Superior temporal gyrus (tissue), 1 donor: ENCODE measurements around the gene GART.
"Not testable (repeated sequence)": the region's sequence is repeated elsewhere in the genome, so short reads cannot be mapped to it uniquely, and the experiment has no call there.

Experiments
- DNase-seq: peaks from one replicate; pipeline ENCODE4 v3.0.0-alpha.2; 2016; ENCODE audit errors: extremely low spot score

Gene GART

DNA sequence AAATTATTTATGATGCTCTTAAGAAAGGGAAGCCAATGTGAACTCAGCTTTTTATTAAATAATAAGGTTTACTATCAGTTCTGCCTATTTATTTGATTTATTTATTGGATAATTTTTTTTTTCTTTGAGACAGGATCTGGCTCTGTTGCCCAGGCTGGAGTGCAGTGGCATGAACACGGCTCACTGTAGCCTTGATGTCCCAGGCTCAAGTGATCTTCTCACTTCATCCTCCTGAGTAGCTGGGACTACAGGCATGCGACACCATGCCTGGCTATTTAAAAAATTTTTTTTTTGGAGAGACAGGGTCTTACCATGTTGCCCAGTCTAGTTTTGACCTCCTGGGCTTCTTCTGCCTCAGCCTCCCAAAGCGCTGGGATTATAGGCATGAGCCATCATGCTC is 29.4 kb downstream of the GART start:
- DNase-seq: no peak

DNA sequence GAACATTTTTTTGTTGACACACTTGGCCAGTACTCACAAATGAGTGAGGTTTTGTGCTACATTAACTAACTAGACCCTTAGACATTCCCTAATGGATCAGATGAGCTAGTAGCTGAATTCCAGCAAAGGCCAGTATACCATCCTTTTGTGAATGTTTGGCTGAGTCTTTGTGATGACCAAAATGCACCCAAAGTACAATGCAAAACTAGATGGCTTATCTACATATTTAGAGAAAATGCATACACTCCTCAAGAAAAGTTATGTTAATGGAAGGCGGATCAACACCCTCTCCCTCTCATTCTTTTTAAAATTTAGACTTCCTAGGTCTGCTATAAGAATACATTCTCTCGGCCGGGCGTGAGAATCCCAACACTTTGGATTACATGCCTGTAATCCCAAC is 30.3 kb downstream of the GART start:
- no peak for DNase-seq

- no peak for DNase-seq
Observed at GRCh38 chr21:33510826-33511225, 31.1 kb downstream of the GART start.

GRCh38 chr21:33507003-33507402 is 34.9 kb downstream of the GART start:
- DNase-seq: not testable (repeated sequence)

DNA sequence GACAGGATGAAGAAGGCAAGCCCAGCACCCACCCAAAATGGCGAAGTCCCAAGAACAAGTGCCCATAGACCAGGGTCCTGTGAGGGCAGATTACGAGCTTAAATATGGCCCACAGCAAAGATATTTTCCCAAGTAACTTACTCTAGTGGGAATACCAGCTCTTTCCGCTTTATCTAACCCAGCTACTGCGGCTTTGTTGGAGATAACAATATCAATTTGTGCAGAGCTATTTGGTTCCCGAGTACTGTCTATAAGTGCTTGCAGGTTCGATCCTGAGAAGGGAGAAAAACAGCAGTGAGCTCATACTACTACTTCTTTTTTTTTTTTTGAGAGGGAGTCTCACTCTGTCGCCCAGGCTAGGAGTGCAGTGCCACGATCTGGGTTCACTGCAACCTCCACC is 36.1 kb downstream of the GART start:
- DNase-seq: no peak

DNA sequence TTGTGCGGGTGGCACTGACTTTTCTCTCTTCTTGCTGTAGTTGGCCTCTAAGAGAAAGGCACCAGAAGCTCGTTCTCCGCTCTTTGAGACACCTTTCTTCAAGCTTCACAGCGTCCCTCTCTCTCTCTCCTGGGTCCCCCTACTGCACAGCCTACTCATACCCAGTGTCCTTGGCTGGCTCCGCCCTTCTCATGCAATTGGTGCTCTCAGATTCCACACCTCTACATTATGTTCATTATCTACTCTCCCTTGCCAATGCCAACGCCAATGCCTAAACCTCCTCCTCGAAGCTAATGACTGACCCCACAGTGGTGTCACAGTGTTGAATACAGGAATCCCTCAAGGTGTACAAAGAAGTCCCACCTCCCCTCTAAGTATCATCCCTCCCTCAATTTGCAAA is 45.6 kb downstream of the GART start:
- no peak for DNase-seq

DNA sequence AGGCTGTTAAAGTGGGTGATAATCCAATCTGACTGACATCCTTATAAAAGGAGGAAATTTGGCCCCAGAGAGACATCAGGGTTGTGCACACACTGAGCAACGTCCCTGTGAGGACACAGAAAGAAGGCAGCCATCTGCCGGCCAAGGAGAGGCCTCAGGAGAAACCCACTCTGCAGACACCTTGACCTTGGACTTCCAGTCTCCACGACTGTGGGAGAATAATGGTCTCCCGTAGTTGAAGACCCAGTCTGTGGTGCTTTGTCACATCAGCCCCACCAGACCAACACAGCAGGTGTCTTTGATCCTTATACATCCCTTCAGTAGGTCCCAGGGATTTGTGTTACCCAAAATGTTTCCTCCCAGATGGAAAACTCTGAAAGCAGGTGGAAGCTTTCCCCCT is 46.2 kb downstream of the GART start:
- DNase-seq: no peak

GRCh38 chr21:33493756-33494155 is 48.2 kb downstream of the GART start:
- DNase-seq: no peak

GRCh38 chr21:33492571-33492970 is 49.3 kb downstream of the GART start:
- DNase-seq: no peak

DNA sequence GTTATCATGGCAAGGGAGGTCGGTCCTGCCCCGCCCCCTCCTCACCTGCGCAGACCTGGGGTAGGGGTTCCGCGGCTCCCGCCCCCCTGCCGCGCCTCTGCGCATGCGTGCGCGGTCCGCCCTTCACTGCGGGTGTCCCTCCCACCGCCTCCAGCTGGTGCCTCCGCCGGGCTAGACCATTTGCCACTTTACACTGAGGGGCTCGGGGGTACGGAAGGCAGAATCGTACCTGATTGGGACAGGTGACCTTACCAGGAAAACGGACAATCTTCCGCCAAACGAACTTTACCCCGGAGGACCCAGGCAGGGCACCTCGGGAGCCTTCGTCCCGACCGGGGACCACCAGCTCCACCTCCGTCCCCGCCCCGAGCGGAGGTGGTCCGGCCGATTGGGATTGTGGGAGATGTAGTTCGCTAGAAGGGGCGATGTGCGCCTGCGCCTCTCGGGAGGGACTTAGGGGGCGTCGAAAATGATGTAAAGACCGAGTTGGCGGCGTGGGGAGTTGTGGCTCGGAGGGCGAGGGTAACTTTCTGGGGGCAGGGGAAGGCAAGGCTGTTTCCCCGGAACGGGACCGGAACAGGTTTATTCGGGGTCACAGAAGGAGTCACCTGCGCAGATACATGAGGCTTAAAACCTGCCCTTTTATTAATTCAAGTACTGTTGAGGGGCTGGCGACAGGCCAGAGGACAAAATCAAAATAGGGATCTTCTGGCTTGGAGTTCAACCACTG is 50.4 kb downstream of the GART start, which contains the start of gene DNAJC28:
Gene DNAJC28 (minus strand): TSS at position 344 of the 730 bp plus-strand sequence. CDS start 2,323 bp downstream, outside the sequence.
- peak; percentile 98 for DNase-seq

DNA sequence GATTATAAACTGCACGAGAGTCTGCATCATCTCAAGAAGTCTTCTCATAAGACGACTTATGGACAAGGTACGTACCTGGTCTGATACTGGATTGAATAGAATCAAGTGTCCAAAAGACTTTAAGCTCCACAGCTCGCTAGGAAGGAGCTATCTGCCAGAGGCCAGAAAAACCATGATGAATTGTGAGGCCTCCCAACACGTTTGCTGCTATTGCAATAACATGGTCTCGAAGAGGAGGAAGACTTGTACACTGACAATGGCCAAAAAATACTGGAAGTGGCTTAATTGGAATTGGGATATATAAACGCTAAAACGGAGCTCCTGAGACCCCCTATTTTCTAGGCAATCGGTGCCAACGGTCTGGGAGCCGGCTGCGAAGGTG is 50.9 kb downstream of the GART start:
- DNase-seq: peak; percentile 77

GRCh38 chr21:33488936-33489335 is 53.0 kb downstream of the GART start:
- no peak for DNase-seq

GRCh38 chr21:33487996-33488395 is 53.9 kb downstream of the GART start:
- no peak for DNase-seq

GRCh38 chr21:33481314-33481943 is 60.5 kb downstream of the GART start:
- DNase-seq: no peak

DNA sequence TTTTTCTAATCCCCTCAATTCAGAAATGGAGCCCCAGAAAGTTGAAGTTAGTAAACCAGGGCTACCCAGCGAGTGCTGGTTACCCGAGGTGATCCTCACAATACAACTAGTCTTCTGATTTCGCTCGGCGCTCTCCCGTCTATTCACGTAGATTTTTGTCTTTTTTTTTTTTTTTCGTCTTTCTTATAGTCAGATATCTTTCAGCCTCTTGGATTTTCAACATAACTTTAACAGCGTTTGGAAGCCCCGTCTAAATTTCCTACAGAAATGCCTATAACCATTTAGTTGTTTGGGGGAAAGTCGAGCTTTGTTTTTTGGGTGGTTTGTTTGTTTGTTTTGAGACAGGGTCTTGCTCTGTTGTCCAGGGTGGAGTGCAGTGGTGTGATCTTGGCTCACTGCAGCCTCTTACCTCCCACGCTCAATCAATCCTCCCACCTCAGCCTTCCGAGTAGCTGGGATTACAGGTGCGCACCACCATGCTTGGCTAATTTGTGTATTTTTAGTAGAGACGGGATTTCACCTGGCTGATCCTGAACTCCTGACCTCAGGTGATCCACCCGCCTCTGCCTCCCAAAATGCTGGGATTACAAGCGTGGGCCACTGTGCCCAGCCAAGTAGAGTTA is 61.3 kb downstream of the GART start:
- DNase-seq: no peak

GRCh38 chr21:33479679-33480480 is 62.0 kb downstream of the GART start, which contains the start of gene TMEM50B:
TMEM50B (minus strand) TSS chr21:33479974; CDS start chr21:33468885, 11,089 bp downstream.
- DNase-seq: peak; percentile 93

DNA sequence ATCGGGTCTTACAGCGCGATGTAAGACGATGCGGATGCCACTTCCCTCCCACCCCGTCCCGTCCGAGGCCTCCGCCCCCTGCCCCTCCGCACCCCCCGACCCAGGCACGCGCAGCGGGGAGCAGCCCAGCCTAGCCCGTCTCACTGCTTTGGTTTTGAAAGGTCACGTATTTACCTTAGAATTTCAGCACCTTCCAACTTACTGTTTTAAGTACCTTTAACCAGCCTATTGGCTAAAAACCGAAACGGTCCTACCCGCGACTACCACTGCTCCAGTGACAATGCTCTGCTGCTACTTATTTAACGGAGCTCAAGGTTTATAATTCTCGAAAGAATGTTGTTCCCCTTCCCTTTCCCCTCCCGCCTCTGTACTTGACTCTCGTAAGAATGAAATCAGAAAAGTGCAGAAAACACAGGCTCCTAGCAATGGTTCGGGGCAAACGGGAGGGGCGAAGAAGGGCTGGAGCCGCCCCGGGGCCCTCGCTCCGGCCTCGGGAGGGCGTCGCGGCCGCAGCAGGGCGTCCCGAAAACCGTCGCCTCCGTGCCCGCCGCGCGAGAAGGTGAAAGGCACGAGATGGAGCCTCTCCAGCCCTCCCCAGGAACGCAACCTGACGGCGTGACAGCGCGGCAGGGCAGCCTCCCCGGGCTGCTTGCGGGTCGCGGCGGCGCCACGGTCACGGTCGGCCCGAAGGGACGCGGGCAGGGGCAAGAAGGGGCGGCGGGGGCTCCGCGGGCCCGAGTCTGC is 62.8 kb downstream of the GART start:
- peak; percentile 35 for DNase-seq

DNA sequence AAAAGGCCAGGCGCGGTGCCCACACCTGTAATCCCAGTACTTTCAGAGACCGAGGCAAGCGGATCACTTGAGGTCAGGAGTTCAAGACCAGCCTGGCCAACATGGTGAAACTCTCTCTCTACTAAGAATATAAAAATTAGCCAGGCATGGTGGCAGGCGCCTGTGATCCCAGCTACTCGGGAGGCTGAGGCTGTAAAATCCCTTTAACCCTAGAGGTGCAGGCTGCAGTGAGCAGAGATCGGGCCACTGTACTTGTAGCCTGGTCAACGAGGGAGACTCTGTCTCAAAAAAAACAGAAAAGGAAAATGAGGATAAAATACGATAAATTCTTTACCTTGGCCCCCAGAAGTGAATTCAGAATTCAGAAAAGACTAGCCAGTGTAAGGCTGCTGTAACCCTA is 63.7 kb downstream of the GART start:
- no peak for DNase-seq

DNA sequence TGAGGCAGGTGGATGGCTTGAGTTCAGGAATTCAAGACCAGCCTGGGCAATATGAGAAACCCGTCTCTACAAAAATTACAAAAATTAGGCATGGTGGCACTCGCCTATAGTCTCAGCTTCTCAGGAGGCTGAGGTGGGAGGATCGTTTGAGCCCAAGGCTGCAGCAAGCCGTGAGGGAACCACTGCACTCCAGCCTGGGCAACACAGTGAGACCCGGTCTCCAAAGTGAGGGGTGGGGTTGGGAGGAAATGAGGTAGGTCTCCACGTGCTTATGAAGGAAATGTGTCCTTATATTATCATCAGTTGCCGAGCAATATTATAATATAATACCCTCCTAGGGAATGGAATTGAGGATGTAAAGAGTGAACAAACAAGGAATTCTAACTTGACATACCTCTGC is 64.9 kb downstream of the GART start:
- no peak for DNase-seq

DNA sequence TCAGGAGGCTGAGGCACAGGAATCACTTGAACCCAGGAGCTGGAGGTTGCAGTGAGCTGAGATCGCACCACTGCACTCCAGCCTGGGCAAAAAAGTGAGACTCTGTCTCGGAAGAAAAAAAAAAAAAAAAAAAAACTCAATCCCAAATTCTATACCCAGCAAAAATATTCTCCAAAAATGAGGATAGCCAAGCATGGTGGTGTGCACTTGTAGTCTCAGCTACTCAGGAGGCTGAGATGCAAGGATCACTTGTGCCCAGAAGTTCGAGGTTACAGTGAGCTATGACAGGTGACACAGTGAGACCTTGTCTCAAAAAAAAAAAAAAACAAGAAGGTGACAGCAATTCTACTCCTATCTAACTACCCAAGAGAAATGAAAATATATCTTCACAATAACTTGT is 68.6 kb downstream of the GART start:
- no peak for DNase-seq

DNA sequence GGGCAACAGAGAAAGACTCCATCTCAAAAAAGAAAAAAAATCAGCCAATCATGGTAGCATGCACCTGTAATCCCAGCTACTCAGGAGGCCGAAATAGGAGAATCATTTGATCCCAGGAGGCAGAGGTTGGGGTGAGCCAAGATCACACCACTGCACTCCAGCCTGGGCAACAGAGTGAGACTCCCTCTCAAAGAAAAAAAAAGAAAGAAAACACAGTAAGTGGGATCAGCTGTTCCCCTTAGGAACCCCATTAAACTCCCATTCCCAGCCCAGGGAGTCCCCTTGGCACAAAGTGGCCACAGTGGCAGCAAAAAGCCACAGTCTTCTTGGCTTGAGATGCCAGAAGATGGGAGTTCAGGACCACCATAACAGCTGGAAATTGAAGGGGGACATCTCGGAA is 71.2 kb downstream of the GART start:
- DNase-seq: no peak
